HCT116 (cell line): Measurements from ENCODE around the gene TNFRSF9. TPM values are rescaled to one million over a fixed set of nuclear protein-coding genes. Genes with fewer than 3 reads are reported as not detected.

Experiments
- ATAC-seq: fragments of 200-7000 bp; cut with Tn5 transposase; 2 replicates; pipeline ENCODE4 v1.9.1; 2020; ENCODE audit warnings: mild to moderate bottlenecking, moderate library complexity
- BruUV-seq: library from RNA; stranded (reverse); fragments of 400-500 nt; replicated peaks from 2 replicates; lab custom pipeline; 2021; lab: Mats Ljungman, UMichigan
- CTCF ChIA-PET: fragments of 300-600 bp; sonication (Branson Sonifier 250); formaldehyde crosslinking; loops from one replicate; lab custom pipeline; 2021; ENCODE audit warnings: antibody characterized with exemption; lab: Charles Lee
- POLR2A ChIA-PET: fragments of 300-600, 350-600 bp; sonication (Branson Sonifier 250); formaldehyde crosslinking; loops from one replicate; lab custom pipeline; 2021; ENCODE audit warnings: antibody characterized with exemption; lab: Charles Lee
- RAD21 ChIA-PET, 2 experiments: fragments of 300-600 bp; sonication (Branson Sonifier 250); formaldehyde crosslinking; loops; one replicate each; lab custom pipeline; 2023; ENCODE audit warnings: low total read pairs in 2 of 2; ENCODE audit not compliant: uncharacterized antibody in 2 of 2, unreplicated experiment in 2 of 2, low non-redundant PET in 1 of 2; lab: Charles Lee
- DNase-seq: peaks from one replicate; pipeline ENCODE4 v3.0.0-alpha.2; 2010; ENCODE audit warnings: low read depth, low spot score
- H2AFZ ChIP-seq: fragments of 200-600 bp; shearing (Covaris generic), sonication (generic); 2 replicates; pipeline ENCODE4 v1.6.1; 2017; ENCODE audit warnings: low read depth, mixed run types, mixed read lengths, antibody characterized with exemption, low read length; ENCODE audit not compliant: poor library complexity, severe bottlenecking
- H3K27ac ChIP-seq: 2 replicates; pipeline ENCODE4 v1.5.1; 2012; ENCODE audit warnings: low read depth, low read length
- H3K27me3 ChIP-seq: fragments of 200-600 bp; sonication (generic); 2 replicates; pipeline ENCODE4 v1.6.1; 2016; ENCODE audit warnings: mixed run types, low read length, mixed read lengths; ENCODE audit not compliant: insufficient read depth
- H3K36me3 ChIP-seq, 2 experiments: fragments of 200-500 bp in 1 of 2; fragments of 200-600 bp in 1 of 2; sonication (Bioruptor generic) in 1 of 2; sonication (generic) in 1 of 2; 2 replicates each; pipeline versions ENCODE4 v1.5.1 to v1.6.1; 2014 to 2016; ENCODE audit warnings: low read length in 2 of 2, inconsistent platforms in 1 of 2, mixed read lengths in 1 of 2, mixed run types in 1 of 2; ENCODE audit not compliant: insufficient read depth in 2 of 2, control insufficient read depth in 1 of 2
- H3K4me1 ChIP-seq, 2 experiments: fragments of 200-600 bp in 1 of 2; sonication (generic) in 1 of 2; 2 replicates each; pipeline versions ENCODE4 v1.5.1 to v1.6.1; 2012 to 2017; ENCODE audit warnings: low read length in 2 of 2, inconsistent platforms in 1 of 2, mild to moderate bottlenecking in 1 of 2, mixed read lengths in 1 of 2, mixed run types in 1 of 2, moderate library complexity in 1 of 2; ENCODE audit not compliant: insufficient read depth in 2 of 2, control insufficient read depth in 1 of 2
- H3K4me2 ChIP-seq: fragments of 200-600 bp; sonication (generic); 2 replicates; pipeline ENCODE4 v1.6.1; 2017; ENCODE audit warnings: mixed run types, low read length, mixed read lengths
- H3K4me3 ChIP-seq, 2 experiments: fragments of 200-600 bp in 1 of 2; sonication (generic) in 1 of 2; replicated peaks in 1 of 2; 2 replicates each; pipeline ENCODE4 v1.5.1; 2011 to 2016; ENCODE audit warnings: low read length in 2 of 2, control low read depth in 1 of 2, low read depth in 1 of 2, mild to moderate bottlenecking in 1 of 2, mixed read lengths in 1 of 2, mixed run types in 1 of 2
- H3K79me2 ChIP-seq: fragments of 200-600 bp; sonication (generic); 2 replicates; pipeline ENCODE4 v1.6.1; 2017; ENCODE audit warnings: mild to moderate bottlenecking, mixed run types, low read length, moderate library complexity, mixed read lengths; ENCODE audit not compliant: insufficient read depth
- H3K9ac ChIP-seq: fragments of 200-600 bp; sonication (generic); 2 replicates; pipeline ENCODE4 v1.6.1; 2016; ENCODE audit warnings: low read length, mixed read lengths
- H3K9me2 ChIP-seq: fragments of 200-600 bp; sonication (generic), shearing (Covaris generic); 2 replicates; pipeline ENCODE4 v1.6.1; 2017; ENCODE audit warnings: mixed run types, mild to moderate bottlenecking, moderate library complexity; ENCODE audit not compliant: insufficient read depth
- H3K9me3 ChIP-seq, 2 experiments: fragments of 200-500 bp in 1 of 2; fragments of 200-600 bp in 1 of 2; sonication (Bioruptor generic) in 1 of 2; sonication (generic) in 1 of 2; 2 replicates each; pipeline ENCODE4 v1.6.1; 2014 to 2017; ENCODE audit warnings: low read length in 2 of 2, mixed read lengths in 2 of 2, inconsistent platforms in 1 of 2, low read depth in 1 of 2, mild to moderate bottlenecking in 1 of 2, mixed run types in 1 of 2, moderate library complexity in 1 of 2; ENCODE audit not compliant: control insufficient read depth in 1 of 2, insufficient read depth in 1 of 2
- H4K20me1 ChIP-seq: fragments of 200-600 bp; sonication (generic), shearing (Covaris generic); 2 replicates; pipeline ENCODE4 v1.6.1; 2017; ENCODE audit warnings: mixed run types, mild to moderate bottlenecking, moderate library complexity; ENCODE audit not compliant: insufficient read depth
- CBX3 ChIP-seq: IDR thresholded peaks from 2 replicates; pipeline ENCODE4 v1.6.1; 2012; ENCODE audit warnings: low read depth
- CEBPB ChIP-seq: IDR thresholded peaks from 2 replicates; pipeline ENCODE4 v1.6.1; 2012; ENCODE audit warnings: low read depth
- EGR1 ChIP-seq: IDR thresholded peaks from 2 replicates; pipeline ENCODE4 v1.6.1; 2012; ENCODE audit warnings: low read depth
- ELF1 ChIP-seq: IDR thresholded peaks from 2 replicates; pipeline ENCODE4 v1.6.1; 2012; ENCODE audit warnings: low read depth, borderline replicate concordance
- EZH2 ChIP-seq: fragments of 200-600 bp; sonication (generic); IDR thresholded peaks from 2 replicates; pipeline ENCODE4 v1.6.1; 2017; ENCODE audit warnings: antibody characterized with exemption, mixed run types
- EZH2phosphoT487 ChIP-seq: fragments of 200-600 bp; IDR thresholded peaks from 2 replicates; pipeline ENCODE4 v1.6.1; 2018; ENCODE audit warnings: antibody characterized with exemption, borderline replicate concordance
- FOSL1 ChIP-seq: IDR thresholded peaks from 2 replicates; pipeline ENCODE4 v1.6.1; 2012; ENCODE audit warnings: low read depth
- MAX ChIP-seq: IDR thresholded peaks from 2 replicates; pipeline ENCODE4 v1.6.1; 2012
- POLR2A ChIP-seq: IDR thresholded peaks from 2 replicates; pipeline ENCODE4 v1.7.0; 2011; ENCODE audit warnings: borderline replicate concordance; ENCODE audit not compliant: insufficient read depth, insufficient read length; ENCODE audit errors: extremely low read depth
- RAD21 ChIP-seq: IDR thresholded peaks from 2 replicates; pipeline ENCODE4 v1.6.1; 2012; ENCODE audit warnings: low read depth, mild to moderate bottlenecking
- SIN3A ChIP-seq: IDR thresholded peaks from 2 replicates; pipeline ENCODE4 v1.6.1; 2012; ENCODE audit warnings: low read depth
- SP1 ChIP-seq: IDR thresholded peaks from 2 replicates; pipeline ENCODE4 v1.6.1; 2012; ENCODE audit warnings: low read depth
- SRF ChIP-seq: IDR thresholded peaks from 2 replicates; pipeline ENCODE4 v1.6.1; 2012; ENCODE audit warnings: low read depth
- TCF7L2 ChIP-seq: IDR thresholded peaks from 2 replicates; pipeline ENCODE4 v1.7.0; 2011; ENCODE audit warnings: borderline replicate concordance, inconsistent platforms; ENCODE audit not compliant: insufficient read depth, insufficient read length; ENCODE audit errors: extremely low read depth
- YY1 ChIP-seq: IDR thresholded peaks from 2 replicates; pipeline ENCODE4 v1.6.1; 2011; ENCODE audit warnings: low read length, low read depth, moderate library complexity, mild to moderate bottlenecking; ENCODE audit not compliant: insufficient replicate concordance; ENCODE audit errors: extremely low read depth
- ZFX ChIP-seq: fragments of 450-650 bp; IDR thresholded peaks from 2 replicates; pipeline ENCODE4 v1.6.1; 2017
- ZNF274 ChIP-seq: fragments of 200-500 bp; sonication (Bioruptor generic); IDR thresholded peaks from 2 replicates; pipeline ENCODE4 v1.6.1; 2014; ENCODE audit warnings: mild to moderate bottlenecking, low read depth, low read length, inconsistent platforms
- intact Hi-C: fragments of 100-400 bp; cut with micrococcal nuclease; formaldehyde crosslinking; loops from 2 replicates; pipeline ENCODE4 v1.10.0; 2022
- total RNA-seq: library from RNA; stranded (reverse); gene quantifications from one replicate; pipeline ENCODE4 v1.2.1, GENCODE V29; 2021; ENCODE audit not compliant: unreplicated experiment
- TF ChIP-seq, protein P1 (sequence below): IDR thresholded peaks from 2 replicates; pipeline ENCODE4 v1.6.1; 2011; ENCODE audit warnings: mild to moderate bottlenecking, low read length, moderate library complexity; ENCODE audit not compliant: insufficient replicate concordance; ENCODE audit errors: extremely low read depth
- TF ChIP-seq, protein P2 (sequence below): IDR thresholded peaks from 2 replicates; pipeline ENCODE4 v1.6.1; 2012
- TF ChIP-seq, protein P3 (sequence below): IDR thresholded peaks from 2 replicates; pipeline ENCODE4 v1.6.1; 2012; ENCODE audit warnings: low read depth

Gene TNFRSF9
- total RNA-seq, 1 experiment from 2014 or later, result 0.20 TPM

DNA sequence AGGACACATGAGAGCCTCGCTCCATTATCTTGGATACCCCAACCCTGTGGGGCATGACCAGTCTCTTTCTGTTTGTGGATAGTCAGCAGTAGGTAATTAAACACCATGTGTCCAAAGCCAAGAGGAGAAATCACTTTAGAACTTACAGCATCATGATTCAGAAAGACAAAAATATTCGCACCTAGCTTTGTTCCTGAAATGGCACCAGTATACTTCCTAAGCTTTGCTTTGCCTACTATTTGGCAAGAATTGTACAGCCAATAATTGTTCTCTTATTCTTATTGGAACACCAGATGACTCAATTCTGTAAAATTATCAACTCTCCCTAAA, 24.2 kb downstream of the TNFRSF9 start:
- no peak overlapping the region for H2AFZ ChIP-seq
- H3K27me3 ChIP-seq, result no peaks in the 10 kb centered on the region
- peaks cover 3 to 25% of the 10 kb centered on the region in 2 experiments; a peak in 3 of 4 replicates for H3K4me1 ChIP-seq
- no peaks in the 10 kb centered on the region for H4K20me1 ChIP-seq
- ChIA-PET RAD21 (no interaction called here), POLR2A (no interaction called here)
- no peak for ATAC-seq
- no peak for DNase-seq
- TF ChIP-seq FOSL1 (no peak), CBX3 (no peak), EZH2phosphoT487 (no peak), TCF7L2 (no peak), SRF (no peak), ZNF274 (no peak), POLR2A (no peak), ZFX (no peak), EGR1 (no peak), CEBPB (no peak), ELF1 (no peak), MAX (no peak), YY1 (no peak), EZH2 (no peak), SIN3A (no peak), SP1 (no peak), RAD21 (no peak)
- TF ChIP-seq, protein P1, sequence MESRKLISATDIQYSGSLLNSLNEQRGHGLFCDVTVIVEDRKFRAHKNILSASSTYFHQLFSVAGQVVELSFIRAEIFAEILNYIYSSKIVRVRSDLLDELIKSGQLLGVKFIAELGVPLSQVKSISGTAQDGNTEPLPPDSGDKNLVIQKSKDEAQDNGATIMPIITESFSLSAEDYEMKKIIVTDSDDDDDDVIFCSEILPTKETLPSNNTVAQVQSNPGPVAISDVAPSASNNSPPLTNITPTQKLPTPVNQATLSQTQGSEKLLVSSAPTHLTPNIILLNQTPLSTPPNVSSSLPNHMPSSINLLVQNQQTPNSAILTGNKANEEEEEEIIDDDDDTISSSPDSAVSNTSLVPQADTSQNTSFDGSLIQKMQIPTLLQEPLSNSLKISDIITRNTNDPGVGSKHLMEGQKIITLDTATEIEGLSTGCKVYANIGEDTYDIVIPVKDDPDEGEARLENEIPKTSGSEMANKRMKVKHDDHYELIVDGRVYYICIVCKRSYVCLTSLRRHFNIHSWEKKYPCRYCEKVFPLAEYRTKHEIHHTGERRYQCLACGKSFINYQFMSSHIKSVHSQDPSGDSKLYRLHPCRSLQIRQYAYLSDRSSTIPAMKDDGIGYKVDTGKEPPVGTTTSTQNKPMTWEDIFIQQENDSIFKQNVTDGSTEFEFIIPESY, result no peak
- TF ChIP-seq, protein P2, sequence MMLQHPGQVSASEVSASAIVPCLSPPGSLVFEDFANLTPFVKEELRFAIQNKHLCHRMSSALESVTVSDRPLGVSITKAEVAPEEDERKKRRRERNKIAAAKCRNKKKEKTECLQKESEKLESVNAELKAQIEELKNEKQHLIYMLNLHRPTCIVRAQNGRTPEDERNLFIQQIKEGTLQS, result no peak
- TF ChIP-seq, protein P3, sequence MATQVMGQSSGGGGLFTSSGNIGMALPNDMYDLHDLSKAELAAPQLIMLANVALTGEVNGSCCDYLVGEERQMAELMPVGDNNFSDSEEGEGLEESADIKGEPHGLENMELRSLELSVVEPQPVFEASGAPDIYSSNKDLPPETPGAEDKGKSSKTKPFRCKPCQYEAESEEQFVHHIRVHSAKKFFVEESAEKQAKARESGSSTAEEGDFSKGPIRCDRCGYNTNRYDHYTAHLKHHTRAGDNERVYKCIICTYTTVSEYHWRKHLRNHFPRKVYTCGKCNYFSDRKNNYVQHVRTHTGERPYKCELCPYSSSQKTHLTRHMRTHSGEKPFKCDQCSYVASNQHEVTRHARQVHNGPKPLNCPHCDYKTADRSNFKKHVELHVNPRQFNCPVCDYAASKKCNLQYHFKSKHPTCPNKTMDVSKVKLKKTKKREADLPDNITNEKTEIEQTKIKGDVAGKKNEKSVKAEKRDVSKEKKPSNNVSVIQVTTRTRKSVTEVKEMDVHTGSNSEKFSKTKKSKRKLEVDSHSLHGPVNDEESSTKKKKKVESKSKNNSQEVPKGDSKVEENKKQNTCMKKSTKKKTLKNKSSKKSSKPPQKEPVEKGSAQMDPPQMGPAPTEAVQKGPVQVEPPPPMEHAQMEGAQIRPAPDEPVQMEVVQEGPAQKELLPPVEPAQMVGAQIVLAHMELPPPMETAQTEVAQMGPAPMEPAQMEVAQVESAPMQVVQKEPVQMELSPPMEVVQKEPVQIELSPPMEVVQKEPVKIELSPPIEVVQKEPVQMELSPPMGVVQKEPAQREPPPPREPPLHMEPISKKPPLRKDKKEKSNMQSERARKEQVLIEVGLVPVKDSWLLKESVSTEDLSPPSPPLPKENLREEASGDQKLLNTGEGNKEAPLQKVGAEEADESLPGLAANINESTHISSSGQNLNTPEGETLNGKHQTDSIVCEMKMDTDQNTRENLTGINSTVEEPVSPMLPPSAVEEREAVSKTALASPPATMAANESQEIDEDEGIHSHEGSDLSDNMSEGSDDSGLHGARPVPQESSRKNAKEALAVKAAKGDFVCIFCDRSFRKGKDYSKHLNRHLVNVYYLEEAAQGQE, result no peak
- TF ChIP-seq, all 23 proteins: peak for 0
- intact Hi-C loops, result no loop called here
- Histone ChIP-seq H3K27ac (no peak overlapping the region), H3K79me2 (no peaks in the 10 kb centered on the region), H3K36me3 (no peaks in the 10 kb centered on the region), H3K9me3 (no peaks in the 10 kb centered on the region), H3K9me2 (no peaks in the 10 kb centered on the region), H3K4me3 (no peak overlapping the region), H3K4me2 (no peak overlapping the region), H3K9ac (no peak overlapping the region)
- CTCF ChIA-PET, result no interaction called here
- BruUV-seq, result no TSS peak
